ENCODE measurements around the gene AP3B1.

Gene AP3B1

GRCh38 chr5:78002690-78003089 is 291.8 kb downstream of the AP3B1 start:
- no peak for DNase-seq (ENCODE audit: low spot score)

DNA sequence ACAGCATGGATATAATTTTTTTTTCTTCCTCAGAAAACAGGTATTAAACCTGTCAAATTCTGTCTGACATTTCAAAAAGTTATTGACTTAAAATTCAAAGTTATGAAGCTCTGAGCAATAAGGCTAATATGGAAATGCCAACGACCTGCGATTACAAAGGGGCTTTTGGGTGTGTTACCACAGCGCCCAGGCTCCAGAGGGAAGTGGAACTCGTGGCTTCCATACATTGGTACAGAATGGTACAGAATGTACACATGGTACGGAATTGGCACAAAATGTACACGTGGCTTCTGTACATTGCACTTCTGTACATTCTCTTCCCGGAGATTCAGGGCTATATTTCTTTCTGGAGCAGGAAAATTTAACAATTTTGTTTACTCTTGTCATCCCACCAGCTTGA is 293.3 kb downstream of the AP3B1 start:
- no peak for DNase-seq (ENCODE audit: low spot score)

GRCh38 chr5:78000191-78000590 is 294.3 kb downstream of the AP3B1 start:
- no peak for DNase-seq (ENCODE audit: low spot score)

DNA sequence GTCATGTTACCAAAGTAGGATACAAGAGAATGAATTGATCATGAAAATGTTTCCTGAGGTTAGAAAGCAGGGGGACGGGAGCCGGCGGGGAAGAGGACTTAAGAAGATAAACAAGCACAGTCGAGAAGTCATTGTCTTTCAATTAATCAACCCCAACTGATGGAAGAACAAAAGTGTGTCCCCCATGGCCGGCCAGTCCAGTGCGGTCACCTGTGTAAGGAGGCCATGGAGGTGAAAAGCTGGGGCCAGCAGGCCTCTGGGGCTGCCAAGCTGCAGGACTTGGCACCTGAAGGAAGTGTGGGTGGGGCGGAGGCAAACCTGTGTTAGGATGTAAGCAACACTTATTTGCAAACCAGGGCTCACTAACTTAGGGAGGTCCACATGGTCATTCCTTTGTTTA is 295.1 kb downstream of the AP3B1 start:
- no peak for DNase-seq (ENCODE audit: low spot score)

DNA sequence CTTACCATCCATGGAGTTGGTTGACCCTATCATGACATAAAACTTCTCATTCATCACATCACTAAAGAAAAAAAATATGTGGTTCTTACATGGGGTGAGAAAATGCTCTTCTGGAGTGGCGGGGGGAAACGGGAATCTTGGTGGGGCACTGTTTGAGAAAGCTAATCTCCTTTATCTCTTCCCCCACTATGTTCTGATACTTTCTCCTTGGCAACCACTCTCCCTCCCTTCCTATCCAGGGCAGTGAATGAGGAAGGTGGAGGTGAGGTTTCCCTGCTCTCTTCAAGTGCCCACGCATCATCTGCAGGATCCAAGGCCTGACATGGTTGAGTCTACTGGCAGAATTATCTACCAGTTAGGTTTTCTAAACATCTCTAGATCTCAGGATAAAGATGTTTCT is 297.6 kb downstream of the AP3B1 start:
- no peak for DNase-seq (ENCODE audit: low spot score)

- DNase-seq (ENCODE audit: low spot score) = no peak
Measured at GRCh38 chr5:77995793-77996409, 298.6 kb downstream of the AP3B1 start.

- no peak for DNase-seq (ENCODE audit: low spot score)
Measured at GRCh38 chr5:77994943-77995342, 299.6 kb downstream of the AP3B1 start.

DNA sequence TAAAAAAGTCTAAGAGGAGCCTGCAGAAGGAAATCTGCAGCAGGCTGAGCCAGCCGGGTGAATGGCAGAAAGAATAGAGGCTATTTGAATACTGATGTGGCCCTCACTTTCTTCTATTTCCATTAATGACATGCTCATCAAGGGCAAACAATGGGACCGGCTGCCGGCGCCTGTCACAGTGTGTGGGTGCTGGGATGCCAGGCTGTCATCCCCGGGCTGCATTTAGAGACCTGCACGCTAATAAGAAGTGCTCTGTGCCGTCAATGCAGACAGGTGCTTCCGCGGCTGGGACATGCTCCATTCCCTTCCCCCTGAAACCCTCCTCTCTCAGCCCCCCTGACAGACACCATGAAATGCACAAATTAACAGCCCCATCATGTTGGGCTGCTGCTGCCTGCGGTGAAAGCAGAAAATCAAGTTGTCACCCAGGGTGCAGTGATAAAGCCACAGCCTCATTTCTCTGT is 300.6 kb downstream of the AP3B1 start:
- no peak for DNase-seq (ENCODE audit: low spot score)

DNA sequence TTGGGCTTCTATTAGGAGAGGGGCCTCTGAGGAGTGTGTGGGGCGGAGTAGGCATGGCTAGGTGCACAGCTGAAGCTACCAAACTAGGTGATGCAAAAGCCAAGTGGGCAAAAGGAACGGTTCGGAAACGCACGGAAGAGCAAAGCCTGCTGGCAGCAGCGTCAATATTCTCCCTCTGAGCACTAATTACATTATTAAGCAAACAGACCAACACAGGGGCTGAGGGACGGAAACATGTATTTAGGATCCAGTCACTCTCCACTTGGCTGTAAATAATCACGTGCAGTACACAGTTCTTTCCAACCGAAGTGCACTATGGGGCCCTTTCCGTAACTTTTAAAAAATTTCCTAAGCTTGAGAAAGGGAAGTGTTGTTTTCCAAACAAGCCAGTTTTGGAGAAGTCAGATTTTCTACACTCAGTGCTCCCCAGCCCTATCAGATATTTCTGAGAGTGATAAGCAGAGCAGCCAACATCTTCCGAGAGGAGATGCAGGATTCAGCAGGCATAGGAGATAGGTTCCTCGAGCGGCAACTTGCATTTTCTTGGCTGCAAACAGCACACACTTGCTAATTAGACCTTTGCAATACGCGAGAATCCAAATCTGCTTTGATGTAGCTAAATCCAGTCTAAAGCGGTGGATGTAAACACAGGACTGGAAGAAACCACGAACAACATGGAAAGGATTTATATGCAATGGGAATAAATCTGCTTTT is 301.2 kb downstream of the AP3B1 start:
- DNase-seq (ENCODE audit: low spot score) = no peak

GRCh38 chr5:77991084-77991483 is 303.4 kb downstream of the AP3B1 start:
- no peak for DNase-seq (ENCODE audit: low spot score)

DNA sequence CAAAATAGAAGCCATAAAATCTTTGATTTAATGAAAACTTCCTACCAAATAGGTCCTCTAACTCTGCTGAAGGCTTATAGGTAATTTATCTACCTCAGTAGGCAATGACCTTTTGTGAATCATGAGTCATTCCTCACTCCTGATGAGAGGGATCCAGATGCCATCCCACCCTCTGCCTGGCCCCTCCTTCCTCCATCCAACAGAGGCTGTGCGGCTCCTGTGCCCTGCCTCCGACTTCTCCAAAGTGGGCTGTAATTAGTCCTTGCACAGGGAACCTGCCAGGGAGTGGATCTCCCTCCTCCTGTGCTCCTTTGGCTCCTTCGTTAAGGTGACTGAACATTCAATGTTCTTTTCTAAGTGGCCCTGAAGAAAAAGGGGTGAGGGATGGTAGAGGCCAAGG is 304.5 kb downstream of the AP3B1 start:
- no peak for DNase-seq (ENCODE audit: low spot score)

- DNase-seq (ENCODE audit: low spot score) = no peak
Measured at GRCh38 chr5:77987988-77988387, 306.5 kb downstream of the AP3B1 start.

- DNase-seq (ENCODE audit: low spot score) = no peak
Measured at GRCh38 chr5:77987331-77987730, 307.2 kb downstream of the AP3B1 start.

DNA sequence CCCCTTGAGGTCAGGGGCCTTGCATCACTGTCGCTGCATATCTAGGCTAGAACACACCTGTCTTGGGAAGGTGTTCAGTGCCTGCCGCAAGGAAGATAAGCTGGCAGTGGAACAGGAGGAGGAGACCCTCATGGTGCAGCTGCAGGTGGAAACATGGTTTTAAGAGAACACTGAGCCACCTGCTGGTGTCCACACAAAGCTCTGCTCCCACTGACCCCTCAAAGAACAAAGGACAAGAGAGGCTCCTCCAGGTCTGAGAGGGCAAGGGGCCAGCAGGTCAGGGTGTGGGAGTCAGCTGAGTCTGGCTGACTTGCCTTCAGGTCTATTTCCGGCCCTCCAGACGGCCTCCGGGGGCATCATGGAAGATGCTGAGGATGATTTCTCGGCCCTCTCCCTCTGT is 308.2 kb downstream of the AP3B1 start:
- DNase-seq (ENCODE audit: low spot score) = no peak

GRCh38 chr5:77985247-77985646 is 309.3 kb downstream of the AP3B1 start:
- no peak for DNase-seq (ENCODE audit: low spot score)

DNA sequence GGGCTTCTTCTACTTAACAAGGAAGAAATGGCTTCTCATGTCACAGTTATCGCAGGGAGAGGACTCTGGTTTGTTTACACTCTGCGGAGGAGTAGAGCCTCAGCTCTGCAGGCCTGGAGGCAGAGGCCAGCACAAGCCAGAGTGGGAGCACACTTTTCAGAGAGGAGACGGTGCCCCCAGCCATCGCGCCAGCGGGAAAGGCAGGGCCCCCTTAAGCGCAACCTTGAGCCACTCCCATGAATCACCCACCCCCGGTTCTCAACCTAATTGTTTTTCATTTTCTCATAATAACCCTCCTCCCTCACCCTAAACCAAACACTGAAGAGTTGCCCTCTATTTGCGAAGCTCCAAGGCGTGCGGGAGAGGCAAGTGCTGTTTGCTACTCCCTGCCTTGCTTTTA is 309.9 kb downstream of the AP3B1 start:
- no peak for DNase-seq (ENCODE audit: low spot score)

DNA sequence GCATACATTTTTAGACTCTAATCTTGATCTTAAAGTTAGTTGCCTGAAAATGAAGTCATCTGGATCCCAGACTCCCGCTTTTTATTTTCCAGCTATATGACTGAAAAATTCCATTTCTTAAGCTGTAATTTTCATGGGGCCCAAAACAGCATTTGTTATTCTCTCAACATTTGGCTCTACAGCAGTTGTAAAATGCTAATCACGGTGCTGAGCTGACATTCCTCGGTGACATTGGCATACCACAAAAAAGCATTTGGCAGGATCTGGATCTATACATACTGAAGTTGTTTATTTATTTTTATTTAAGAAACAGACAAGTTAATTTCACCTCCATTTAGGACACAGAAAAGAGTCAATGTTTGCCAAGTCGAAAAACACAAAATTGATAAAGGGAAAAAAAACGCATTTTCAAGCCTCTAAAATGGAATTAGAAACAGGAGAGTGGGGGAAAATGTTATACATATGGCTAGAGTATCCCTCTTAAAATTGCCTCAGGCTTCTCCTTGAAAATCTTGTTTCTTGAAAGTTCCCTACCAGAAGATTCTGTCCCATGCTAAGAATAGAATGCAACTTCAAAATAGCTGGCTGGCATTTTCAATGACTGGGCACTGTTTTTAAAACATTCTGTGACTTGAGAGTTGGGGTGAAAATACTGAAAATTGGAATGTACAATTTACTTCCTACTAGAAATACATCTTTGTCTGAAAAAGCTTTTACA is 310.9 kb downstream of the AP3B1 start:
- DNase-seq (ENCODE audit: low spot score) = no peak

DNA sequence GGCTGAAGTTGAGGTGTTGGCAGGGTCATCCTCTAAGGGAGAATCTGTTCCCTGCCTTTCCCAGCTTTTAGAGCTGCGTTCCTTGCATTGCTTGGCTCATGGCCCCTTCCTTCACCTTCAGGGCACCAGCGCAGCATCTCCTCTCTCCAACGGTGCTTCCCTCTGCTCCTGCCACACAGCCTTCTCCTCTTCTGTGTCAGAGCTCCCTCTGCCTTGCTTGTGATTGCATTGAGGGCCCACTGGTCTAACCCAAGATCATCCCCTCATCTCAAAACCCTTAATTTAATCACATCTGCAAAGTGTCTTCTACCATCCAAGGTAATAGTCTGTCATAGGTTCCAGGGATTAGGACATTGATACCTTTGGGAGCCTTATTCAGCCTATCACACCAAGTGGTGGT is 312.7 kb downstream of the AP3B1 start:
- no peak for DNase-seq (ENCODE audit: low spot score)

- DNase-seq (ENCODE audit: low spot score) = no peak
Measured at GRCh38 chr5:77974576-77974975, 319.9 kb downstream of the AP3B1 start.

- no peak for DNase-seq (ENCODE audit: low spot score)
Measured at GRCh38 chr5:77973253-77973609, 321.3 kb downstream of the AP3B1 start.

DNA sequence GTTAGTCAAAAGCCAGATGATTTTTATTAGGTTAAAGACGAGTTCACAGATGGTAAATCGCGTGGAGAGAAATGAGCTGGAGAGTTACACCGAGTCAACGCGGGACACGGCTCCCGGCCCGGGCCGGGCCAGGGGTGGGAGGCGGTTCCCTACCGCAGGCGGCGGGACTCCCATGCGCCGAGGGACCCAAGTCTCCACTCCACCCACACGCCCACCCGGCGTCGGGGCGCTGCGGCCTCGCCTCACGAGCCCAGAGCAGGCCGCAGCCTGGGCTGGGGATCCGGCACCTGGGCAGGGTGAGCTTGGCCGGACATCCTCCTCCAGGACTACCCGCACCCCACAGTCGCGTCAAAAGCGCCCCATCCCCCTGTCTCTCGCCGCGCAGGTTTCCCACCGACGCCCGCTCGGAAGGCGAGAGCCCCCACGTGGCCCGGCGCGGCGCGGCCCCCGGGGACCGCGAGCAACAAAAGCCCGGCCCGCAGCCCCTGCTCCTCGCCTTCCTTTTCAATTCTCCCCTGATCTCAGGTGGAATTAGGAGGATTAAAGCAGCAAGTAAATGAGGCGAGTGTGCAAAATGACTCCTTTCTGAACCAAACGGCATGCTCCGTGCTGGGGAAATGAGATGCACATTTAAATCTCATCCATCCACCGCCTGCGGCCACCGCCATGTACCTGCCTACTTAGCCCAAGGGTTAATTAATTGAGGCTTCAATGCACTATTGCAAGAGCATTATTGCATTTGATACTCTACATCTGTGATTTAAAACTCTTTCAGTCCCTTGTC is 321.8 kb downstream of the AP3B1 start:
- no peak for DNase-seq (ENCODE audit: low spot score)

DNA sequence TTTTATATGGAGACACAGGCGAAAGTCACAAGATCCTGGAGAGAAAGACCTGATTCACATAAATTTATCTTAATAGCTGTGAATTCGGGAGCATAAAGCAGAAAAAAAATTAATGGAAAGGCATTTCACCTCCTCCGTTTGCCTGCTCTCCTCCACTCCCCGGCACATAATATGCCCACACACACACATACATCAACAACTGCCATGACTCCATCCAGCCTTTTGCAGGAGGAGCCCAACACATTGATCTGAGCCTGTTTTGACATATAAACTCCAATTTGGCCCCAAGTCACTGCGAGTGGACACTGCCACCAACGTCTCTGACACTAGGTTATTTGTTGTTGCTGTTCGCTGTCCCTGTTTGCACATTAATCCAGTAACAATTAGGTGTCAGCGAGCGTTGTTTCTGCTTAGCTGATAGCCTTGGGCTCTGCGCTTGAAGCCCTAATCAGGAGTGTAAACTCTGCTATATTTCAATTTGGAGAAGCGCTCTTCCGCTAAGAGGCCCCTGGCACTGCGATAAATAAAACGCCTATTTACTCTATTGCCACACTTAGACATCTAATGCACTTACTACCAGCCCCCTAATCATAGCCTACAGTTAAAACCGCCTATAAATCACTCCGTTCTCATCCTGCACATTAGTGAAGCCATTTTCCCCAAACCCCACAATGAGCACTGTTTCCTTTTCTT is 322.6 kb downstream of the AP3B1 start:
- no peak for DNase-seq (ENCODE audit: low spot score)

All from left forelimb (tissue), 1 donor.